T1000 (cell line): ENCODE data around the gene MGAT5B.

Experiments
- DNase-seq: peaks from one replicate; lab custom pipeline; 2025; ENCODE audit warnings: mixed read lengths; lab: John Stamatoyannopoulos, UW

Gene MGAT5B

GRCh38 chr17:76880268-76880667, 12.1 kb downstream of the MGAT5B start:
- no peak for DNase-seq

GRCh38 chr17:76880971-76881370, 12.8 kb downstream of the MGAT5B start:
- no peak for DNase-seq

- DNase-seq: no peak
Measured at GRCh38 chr17:76881408-76881807, 13.2 kb downstream of the MGAT5B start.

GRCh38 chr17:76881966-76882365, 13.8 kb downstream of the MGAT5B start:
- DNase-seq: no peak

GRCh38 chr17:76883744-76884525, 15.7 kb downstream of the MGAT5B start:
- no peak for DNase-seq

- DNase-seq: no peak
Measured at GRCh38 chr17:76884995-76885893, 17.0 kb downstream of the MGAT5B start.

GRCh38 chr17:76885894-76886290, 17.7 kb downstream of the MGAT5B start:
- DNase-seq: no peak

GRCh38 chr17:76886395-76886794, 18.2 kb downstream of the MGAT5B start:
- DNase-seq: no peak

GRCh38 chr17:76887802-76888201, 19.6 kb downstream of the MGAT5B start:
- no peak for DNase-seq

- DNase-seq: no peak
Measured at GRCh38 chr17:76888661-76889060, 20.5 kb downstream of the MGAT5B start.

GRCh38 chr17:76889323-76889722, 21.1 kb downstream of the MGAT5B start:
- DNase-seq: no peak

GRCh38 chr17:76892329-76892728, 24.1 kb downstream of the MGAT5B start:
- no peak for DNase-seq

GRCh38 chr17:76893623-76894334, 25.6 kb downstream of the MGAT5B start:
- no peak for DNase-seq

- no peak for DNase-seq
Measured at GRCh38 chr17:76894842-76895241, 26.6 kb downstream of the MGAT5B start.

GRCh38 chr17:76897023-76897422, 28.8 kb downstream of the MGAT5B start:
- DNase-seq: no peak

GRCh38 chr17:76899414-76899813, 31.2 kb downstream of the MGAT5B start:
- no peak for DNase-seq

- DNase-seq: no peak
Measured at GRCh38 chr17:76900723-76901122, 32.5 kb downstream of the MGAT5B start.

- DNase-seq: no peak
Measured at GRCh38 chr17:76901542-76902197, 33.5 kb downstream of the MGAT5B start.

GRCh38 chr17:76902476-76902875, 34.3 kb downstream of the MGAT5B start:
- DNase-seq: no peak

GRCh38 chr17:76903631-76904030, 35.4 kb downstream of the MGAT5B start:
- no peak for DNase-seq

GRCh38 chr17:76904116-76904515, 35.9 kb downstream of the MGAT5B start:
- no peak for DNase-seq

GRCh38 chr17:76905036-76905435, 36.8 kb downstream of the MGAT5B start:
- no peak for DNase-seq
